Endodermal cell (in vitro differentiated cells): ENCODE measurements around the gene CDC42EP2. TPM values are rescaled to one million over a fixed set of nuclear protein-coding genes. Genes with fewer than 3 reads are reported as not detected.

Experiments used
- DNase-seq: peaks from one replicate; pipeline ENCODE4 v3.0.0-alpha.2; 2017
- H3K27ac ChIP-seq: 2 replicates; pipeline ENCODE4 v1.5.1; 2013; ENCODE audit warnings: mild to moderate bottlenecking, low read depth, low read length, moderate library complexity
- H3K27me3 ChIP-seq: 2 replicates; pipeline ENCODE4 v1.6.1; 2013; ENCODE audit warnings: mild to moderate bottlenecking, low read length, moderate library complexity; ENCODE audit not compliant: insufficient read depth, control insufficient read depth, poor library complexity, severe bottlenecking
- H3K36me3 ChIP-seq: 2 replicates; pipeline ENCODE4 v1.7.0; 2013; ENCODE audit warnings: mild to moderate bottlenecking, low read length, moderate library complexity; ENCODE audit not compliant: control insufficient read depth, insufficient read depth
- H3K4me1 ChIP-seq: one replicate; pipeline ENCODE4 v1.7.0; 2013; ENCODE audit warnings: low read length; ENCODE audit not compliant: control insufficient read depth, insufficient read depth
- H3K4me3 ChIP-seq: 2 replicates; pipeline ENCODE4 v1.5.1; 2013; ENCODE audit warnings: mild to moderate bottlenecking, low read length, moderate library complexity
- H3K9ac ChIP-seq: 2 replicates; pipeline ENCODE4 v1.6.1; 2013; ENCODE audit warnings: mild to moderate bottlenecking, low read length, moderate library complexity; ENCODE audit not compliant: poor library complexity, severe bottlenecking; ENCODE audit errors: extremely low read depth
- H3K9me3 ChIP-seq: 2 replicates; pipeline ENCODE4 v1.6.1; 2013; ENCODE audit warnings: mild to moderate bottlenecking, low read length, moderate library complexity; ENCODE audit not compliant: control insufficient read depth
- H3K27ac Mint-ChIP-seq: 2 replicates; pipeline ENCODE4 v1.8.0; 2020; ENCODE audit warnings: mixed read lengths
- H3K27me3 Mint-ChIP-seq: 2 replicates; pipeline ENCODE4 v1.8.0; 2021; ENCODE audit warnings: mild to moderate bottlenecking, mixed read lengths; ENCODE audit not compliant: insufficient read depth
- H3K36me3 Mint-ChIP-seq: 2 replicates; pipeline ENCODE4 v1.8.0; 2020; ENCODE audit warnings: low read depth, mixed read lengths
- H3K4me1 Mint-ChIP-seq: 2 replicates; pipeline ENCODE4 v1.8.0; 2020; ENCODE audit warnings: mixed read lengths
- H3K4me3 Mint-ChIP-seq: 2 replicates; pipeline ENCODE4 v1.8.0; 2020; ENCODE audit warnings: mild to moderate bottlenecking, moderate library complexity, mixed read lengths
- H3K9me3 Mint-ChIP-seq: 2 replicates; pipeline ENCODE4 v1.8.0; 2020; ENCODE audit warnings: mild to moderate bottlenecking, mixed read lengths
- CTCF ChIP-seq: fragments of 200-600 bp; sonication (generic); conservative IDR thresholded peaks from 2 replicates; pipeline ENCODE4 v1.5.0; 2021; ENCODE audit warnings: antibody characterized with exemption, mild to moderate bottlenecking
- WGBS, 2 experiments: methylation state at CpG; one replicate each; pipeline versions ENCODE4 v1.1.5 to v1.1.7; 2013; ENCODE audit warnings: missing lambda C conversion rate in 2 of 2, mixed read lengths in 1 of 2; ENCODE audit not compliant: insufficient coverage in 1 of 2, insufficient read length in 1 of 2; 5-methylcytosine and 5-hydroxymethylcytosine counted together
- total RNA-seq, 2 donors: library from RNA; stranded (reverse); fragmentation: NEBNext Ultra II Directional in 1 of 2; extraction: Animal tissue kit (Norgen Biotek cat#: 25700) in 1 of 2; gene quantifications; 2 replicates in 1 of 2; 3 replicates in 1 of 2; pipeline ENCODE4 v1.2.1, GENCODE V29; 2021

The CDC42EP2 gene
- total RNA-seq, 2 donors from 2014 or later, result 5.9 to 6.9 TPM

GRCh38 chr11:65334696-65335295 lies 20.1 kb downstream of the CDC42EP2 start:
- peak overlapping the region; percentile 91 for H3K4me3 ChIP-seq
- Mint-ChIP-seq H3K4me1 (peaks cover 14% of the 10 kb centered on the region), H3K27ac (peak overlapping the region; percentile 86), H3K4me3 (peak overlapping the region; percentile 96), H3K36me3 (peaks cover 5% of the 10 kb centered on the region), H3K27me3 (no peaks in the 10 kb centered on the region), H3K9me3 (no peaks in the 10 kb centered on the region)
- no peak for DNase-seq
- WGBS, 2 experiments, result 13 to 25% methylated on average over 5 of the region's 5 CpGs
- H3K9me3 ChIP-seq, result no peaks in the 10 kb centered on the region
- H3K9ac ChIP-seq, result peak overlapping the region; percentile 91
- no peak for TF ChIP-seq CTCF
- H3K27ac ChIP-seq, result no peak overlapping the region
- no peaks in the 10 kb centered on the region for H3K4me1 ChIP-seq
- peaks cover 16% of the 10 kb centered on the region for H3K36me3 ChIP-seq
- no peaks in the 10 kb centered on the region for H3K27me3 ChIP-seq

GRCh38 chr11:65338676-65339075 lies 24.0 kb downstream of the CDC42EP2 start:
- no peak overlapping the region for H3K9ac ChIP-seq
- no peaks in the 10 kb centered on the region for H3K9me3 ChIP-seq
- no peaks in the 10 kb centered on the region for H3K27me3 ChIP-seq
- H3K36me3 ChIP-seq, result peaks cover 53% of the 10 kb centered on the region
- H3K4me1 ChIP-seq, result no peaks in the 10 kb centered on the region
- H3K4me1 Mint-ChIP-seq, result peaks cover 13% of the 10 kb centered on the region
- H3K4me3 ChIP-seq, result no peak overlapping the region
- H3K27ac ChIP-seq, result no peak overlapping the region
- no peak for DNase-seq
- no peaks in the 10 kb centered on the region for H3K27me3 Mint-ChIP-seq
- no peak overlapping the region for H3K4me3 Mint-ChIP-seq
- no peak for TF ChIP-seq CTCF
- no peak overlapping the region for H3K27ac Mint-ChIP-seq
- peaks cover 37% of the 10 kb centered on the region for H3K36me3 Mint-ChIP-seq
- H3K9me3 Mint-ChIP-seq, result no peaks in the 10 kb centered on the region
- 97% methylated on average over 5 to 7 of the region's 7 CpGs for WGBS, 2 experiments

DNA sequence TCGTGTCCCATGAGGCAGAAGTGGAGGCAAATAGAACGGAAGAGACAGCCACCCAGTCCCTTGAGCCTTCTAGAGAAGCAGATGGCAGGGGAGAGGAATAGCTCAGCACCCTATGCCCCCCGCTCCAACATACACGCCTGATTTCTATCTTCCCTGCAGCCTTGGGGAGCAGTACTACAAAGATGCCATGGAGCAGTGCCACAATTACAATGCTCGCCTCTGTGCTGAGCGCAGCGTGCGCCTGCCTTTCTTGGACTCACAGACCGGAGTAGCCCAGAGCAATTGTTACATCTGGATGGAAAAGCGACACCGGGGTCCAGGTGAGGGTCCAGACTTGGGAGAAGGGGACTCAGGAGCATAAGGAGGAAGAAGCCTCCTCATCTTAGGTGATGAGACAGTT lies 25.6 kb downstream of the CDC42EP2 start:
- Histone ChIP-seq H3K4me3 (no peak overlapping the region), H3K36me3 (peaks cover 69% of the 10 kb centered on the region), H3K9ac (no peak overlapping the region), H3K4me1 (no peaks in the 10 kb centered on the region), H3K27ac (no peak overlapping the region), H3K27me3 (no peaks in the 10 kb centered on the region), H3K9me3 (no peaks in the 10 kb centered on the region)
- Mint-ChIP-seq H3K4me1 (peaks cover 4% of the 10 kb centered on the region), H3K4me3 (no peak overlapping the region), H3K9me3 (no peaks in the 10 kb centered on the region), H3K36me3 (peaks cover 52% of the 10 kb centered on the region), H3K27ac (no peak overlapping the region), H3K27me3 (no peaks in the 10 kb centered on the region)
- DNase-seq, result no peak
- 97 to 99% methylated on average over 11 of the region's 11 CpGs for WGBS, 2 experiments
- TF ChIP-seq CTCF, result no peak
